ENCODE results near the gene WWC2.

Gene WWC2

DNA sequence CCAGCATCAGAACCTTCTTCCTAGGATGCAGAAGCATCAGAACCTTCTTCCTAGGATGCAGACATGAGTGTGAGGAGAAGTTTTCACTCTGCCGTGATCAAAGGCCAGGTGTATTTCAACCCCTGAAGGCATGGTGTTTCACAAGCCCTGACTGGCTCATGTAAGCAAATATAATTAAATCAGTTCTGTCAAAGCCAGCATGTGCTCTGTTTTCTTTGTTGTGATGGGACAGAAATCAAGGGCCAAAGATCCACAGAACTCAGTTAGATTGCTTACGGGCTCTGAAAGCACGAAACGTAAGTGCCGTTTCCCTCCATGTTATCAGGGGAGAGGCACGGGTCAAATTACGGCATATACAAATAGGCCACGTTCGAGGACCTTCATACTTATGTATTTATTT, 255.2 kb downstream of the WWC2 start:
- no peak for DNase-seq (ENCODE audit: low read depth in 2 of 2)

DNA sequence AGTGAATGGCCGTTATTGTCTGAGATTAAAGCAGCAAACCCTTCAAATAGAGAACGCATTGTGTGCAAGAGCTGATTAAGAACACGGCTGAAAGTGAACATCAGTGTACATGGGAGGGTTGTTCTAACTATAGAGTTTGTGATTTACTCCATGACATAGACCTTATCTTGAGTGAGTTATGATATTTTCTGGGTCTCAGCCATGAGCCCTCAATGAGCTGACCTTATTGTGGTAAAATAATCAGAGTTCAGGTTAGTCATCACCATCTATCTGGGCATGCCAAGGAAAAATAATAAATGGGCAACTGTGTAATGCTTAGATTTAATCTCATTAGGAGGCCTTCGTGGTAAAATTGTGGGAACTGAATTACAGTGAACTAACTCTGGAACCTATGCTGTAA, 256.3 kb downstream of the WWC2 start:
- DNase-seq (ENCODE audit: low read depth in 2 of 2): no peak

DNA sequence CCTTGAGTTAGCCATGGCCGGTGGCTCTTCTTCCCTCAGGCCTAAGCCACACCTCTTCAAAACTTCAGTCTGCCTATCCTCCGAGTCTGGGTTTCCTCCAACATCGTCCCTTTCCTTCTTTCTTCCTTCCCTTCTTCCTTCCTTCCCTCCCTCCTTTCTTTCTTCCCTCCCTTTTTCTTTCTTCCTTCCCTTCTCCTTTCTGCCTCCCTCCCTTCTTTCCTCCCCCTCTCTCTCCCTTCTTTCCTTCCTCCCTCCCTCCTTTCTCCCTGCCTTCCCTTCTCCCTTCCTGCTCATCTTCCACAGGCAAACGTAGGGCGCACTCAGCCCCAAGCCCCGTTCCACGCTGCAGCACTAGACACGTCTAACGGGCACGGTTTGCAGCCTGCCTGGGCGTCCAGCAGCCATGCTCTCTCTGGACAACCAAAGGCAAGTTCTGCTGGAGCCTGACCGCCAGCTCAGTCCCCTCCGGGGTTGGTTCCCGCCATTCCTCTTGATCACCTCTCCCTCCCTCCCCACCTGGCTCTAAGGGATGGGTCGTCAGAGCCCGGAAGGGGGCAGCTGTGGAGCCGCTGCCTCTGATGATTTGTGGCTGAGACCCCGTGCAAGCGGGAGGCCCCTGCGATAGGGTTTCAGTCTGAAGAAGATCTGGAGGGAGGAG, 257.2 kb downstream of the WWC2 start:
- DNase-seq (ENCODE audit: low read depth in 2 of 2): no peak

DNA sequence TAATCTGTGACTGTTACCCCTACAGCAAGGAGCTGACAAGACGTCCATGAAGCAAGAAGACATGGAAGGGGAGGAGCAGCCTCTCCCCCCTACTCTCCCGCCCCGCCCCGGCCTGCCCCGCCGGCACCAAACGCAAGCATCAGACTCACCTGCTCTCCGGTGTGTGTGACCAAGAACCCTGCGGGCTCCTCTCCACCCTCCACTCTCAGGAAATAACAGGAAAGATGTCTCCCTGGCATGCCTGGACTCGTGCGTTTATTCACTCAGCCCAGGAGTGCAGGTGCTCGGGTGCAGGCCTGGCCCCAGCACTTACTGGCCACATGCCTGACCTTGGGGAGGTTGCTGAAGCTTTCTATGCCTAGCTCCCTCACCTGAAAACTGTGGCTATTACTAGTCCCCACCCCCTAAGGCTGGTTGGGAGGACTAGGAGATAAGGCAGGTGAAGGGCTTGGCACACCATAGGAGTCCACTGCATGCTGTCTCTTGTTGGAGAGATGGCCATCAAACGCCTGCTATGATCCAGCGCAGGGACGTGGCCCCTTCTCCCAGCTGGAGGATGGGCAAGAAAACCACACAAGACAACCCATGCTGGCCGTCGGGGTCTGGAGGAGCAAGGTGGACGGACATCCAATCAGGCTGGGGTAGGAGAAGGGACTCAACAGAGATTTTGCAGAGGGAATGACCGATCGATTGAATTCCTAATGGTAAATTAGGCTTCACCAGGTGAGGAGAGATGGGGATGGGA, 258.0 kb downstream of the WWC2 start:
- DNase-seq (ENCODE audit: low read depth in 2 of 2): no peak

DNA sequence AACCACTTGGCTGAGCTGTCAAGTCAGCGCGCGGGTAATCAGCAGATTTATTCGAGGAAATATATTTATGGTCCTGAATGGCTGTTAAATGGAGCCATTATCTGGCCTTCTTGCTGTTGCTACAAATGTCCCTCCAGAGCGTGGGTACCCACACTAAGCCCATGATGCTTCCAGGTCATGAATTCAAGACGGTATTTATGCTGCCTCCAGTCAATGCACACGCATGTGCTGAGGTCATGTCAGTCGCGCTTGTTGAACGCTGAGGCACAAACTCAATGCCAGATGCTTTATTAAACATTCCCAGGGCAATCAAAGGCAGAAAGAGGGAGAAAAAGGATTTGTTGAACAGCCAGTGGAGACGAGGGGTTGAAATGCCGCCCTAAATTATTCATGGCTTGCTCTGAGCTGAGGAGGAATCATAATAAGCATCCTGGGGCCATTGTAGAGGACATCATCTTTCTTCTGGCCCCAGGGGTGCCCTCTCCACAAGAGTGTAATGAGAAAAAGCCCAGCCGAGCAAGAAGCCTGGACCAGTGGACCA, 259.2 kb downstream of the WWC2 start:
- DNase-seq (ENCODE audit: low read depth in 2 of 2): no peak

DNA sequence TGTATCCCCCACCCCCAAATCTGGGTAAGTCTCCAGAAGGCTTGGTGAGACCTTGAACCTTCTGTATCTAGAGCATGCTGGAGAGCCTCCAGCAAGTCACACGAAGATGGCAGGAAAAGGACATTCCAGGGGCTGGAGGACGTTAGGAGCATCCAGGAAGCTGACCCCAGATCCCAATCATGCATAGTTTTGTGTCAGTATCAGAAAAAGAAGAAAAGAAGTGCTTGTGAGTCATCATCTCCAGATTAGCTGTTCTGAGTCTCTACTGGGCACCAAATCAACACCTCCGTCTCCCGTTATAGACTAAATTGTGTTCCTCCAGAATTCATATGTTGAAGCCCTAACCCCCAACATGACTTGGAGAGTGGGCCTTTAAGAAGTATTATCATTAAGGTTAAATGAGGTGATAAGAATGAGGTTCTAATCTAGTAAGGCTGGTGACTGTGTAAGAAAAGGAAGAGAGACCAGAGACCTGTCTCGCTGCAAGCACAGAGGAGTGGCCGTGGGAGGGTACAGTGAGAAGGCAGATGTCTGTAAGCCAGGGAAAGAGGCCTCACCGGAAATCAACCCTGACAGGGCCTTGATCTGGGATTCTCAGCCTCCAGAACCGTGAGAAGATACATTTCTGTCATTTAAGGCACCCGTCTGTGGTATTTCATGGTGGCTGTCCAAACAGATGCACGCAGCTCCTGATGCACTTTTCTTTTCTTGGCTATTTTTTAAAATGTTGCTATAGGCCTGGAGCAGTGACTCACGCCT, 261.3 kb downstream of the WWC2 start:
- no peak for DNase-seq (ENCODE audit: low read depth in 2 of 2)

DNA sequence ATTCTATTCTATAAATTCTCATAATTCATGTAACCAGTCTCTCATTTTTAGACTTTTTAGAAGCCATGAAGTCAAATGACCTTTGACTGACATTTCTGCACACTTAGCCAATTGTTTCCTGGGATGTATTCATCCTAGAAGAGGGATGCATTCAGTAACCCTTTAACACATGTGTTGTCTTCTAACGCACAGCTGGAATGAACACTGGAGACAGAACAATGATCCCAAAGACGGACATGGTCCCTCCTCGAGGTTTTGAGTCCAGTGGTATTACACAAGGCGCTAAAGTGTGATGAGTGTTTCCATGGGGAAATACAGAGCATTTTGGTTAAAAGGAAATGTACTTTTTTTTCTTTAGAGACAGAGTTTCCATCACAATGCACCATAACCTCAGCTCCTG, 263.0 kb downstream of the WWC2 start:
- no peak for DNase-seq (ENCODE audit: low read depth in 2 of 2)

DNA sequence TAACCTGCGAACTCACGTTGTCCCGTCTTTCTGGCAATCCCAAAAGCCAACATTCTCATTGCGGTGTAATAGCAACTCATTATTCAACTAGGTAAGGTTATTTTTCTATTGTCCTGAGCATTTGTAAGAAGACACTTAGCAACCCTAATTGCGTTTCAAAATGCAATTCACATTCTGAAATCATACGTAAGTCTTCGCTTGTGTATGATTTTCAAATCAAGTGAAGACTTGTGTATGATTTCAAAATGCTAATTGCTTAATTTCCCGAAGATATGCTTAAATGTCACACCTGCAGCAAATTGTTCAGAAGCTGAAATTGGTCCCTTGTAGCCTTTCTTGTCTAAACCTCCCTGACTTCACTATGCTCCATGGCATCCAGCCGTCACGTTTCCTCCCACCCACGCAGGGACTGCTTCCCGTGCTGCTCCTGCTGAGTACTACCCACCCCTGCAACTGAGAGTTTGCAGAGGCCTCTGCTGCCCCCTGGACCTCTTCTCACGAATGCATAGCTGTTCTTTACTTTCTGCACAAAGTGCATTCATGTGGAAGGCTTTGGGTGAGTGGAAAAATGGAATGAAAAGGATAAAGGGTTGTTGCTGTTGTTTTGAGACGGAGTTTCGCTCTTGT, 264.0 kb downstream of the WWC2 start:
- DNase-seq (ENCODE audit: low read depth in 2 of 2): no peak

DNA sequence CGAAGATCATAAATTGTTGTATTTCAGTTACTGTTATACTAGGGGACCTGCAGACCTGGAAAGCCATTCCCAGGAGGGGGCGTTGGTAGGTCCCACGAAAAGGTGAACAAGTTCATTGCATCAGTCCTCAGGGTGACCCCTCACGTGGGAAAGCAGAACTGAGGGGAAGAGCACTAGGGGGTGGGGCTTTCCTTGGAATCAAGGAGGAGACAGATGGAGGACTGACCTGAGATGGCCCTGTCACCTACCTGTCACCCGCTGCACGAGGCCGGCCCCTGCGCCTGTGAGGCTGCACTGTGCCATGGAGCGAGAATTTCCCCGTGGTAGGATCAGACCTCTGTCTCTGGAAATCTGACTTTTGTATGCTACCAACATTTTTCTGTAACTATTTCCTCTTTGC, 265.0 kb downstream of the WWC2 start:
- no peak for DNase-seq (ENCODE audit: low read depth in 2 of 2)

DNA sequence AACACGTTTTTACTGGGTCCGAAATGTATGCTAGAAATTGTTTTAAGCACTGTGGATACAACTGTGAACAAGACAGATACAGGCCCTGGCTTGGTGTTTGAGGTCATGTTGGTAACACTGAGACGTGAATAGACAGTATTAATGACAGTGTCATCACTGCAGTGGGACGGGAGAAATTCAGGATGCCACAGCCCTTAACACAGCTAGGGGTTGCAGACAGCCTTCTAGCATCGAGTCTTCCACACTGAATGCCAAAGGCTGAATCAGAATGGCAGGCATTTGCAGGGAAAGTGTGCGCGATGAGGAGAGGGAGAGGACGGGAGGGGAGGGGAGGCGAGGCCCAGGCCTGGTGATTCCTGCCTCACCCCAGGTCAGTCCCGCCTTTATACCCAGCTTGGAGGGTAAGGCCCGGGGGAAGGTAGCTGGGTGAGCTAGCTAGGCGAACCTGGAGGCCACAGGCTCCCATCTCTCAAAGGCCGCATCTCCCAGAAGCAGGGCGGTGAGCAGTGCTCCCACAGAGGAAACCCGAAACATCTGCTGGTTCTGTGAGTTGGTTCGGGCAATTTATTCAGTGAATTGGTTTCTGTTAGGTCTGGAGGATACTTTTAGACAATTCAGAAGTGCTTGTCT, 267.3 kb downstream of the WWC2 start:
- DNase-seq (ENCODE audit: low read depth in 2 of 2): no peak

DNA sequence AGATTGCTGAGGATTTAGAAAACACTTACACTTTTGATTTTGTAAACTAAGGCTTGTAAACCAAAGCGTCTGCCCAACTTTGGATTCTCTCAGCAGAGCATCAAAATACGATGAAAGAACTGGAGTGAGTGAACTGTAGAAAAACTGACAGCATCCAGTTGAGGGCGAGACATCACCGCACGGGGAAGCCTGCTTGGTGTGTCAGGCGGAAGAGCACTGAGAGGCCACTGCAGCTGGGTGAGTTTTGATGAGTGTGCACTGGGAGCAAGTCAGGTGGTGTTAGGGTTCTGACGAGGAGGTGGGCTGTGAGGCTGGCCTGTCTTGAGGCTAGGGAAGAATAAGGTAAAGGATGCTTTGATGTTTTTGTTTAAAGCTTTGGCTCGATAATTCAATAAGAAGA, 270.0 kb downstream of the WWC2 start:
- DNase-seq (ENCODE audit: low read depth in 2 of 2): no peak

Data from stimulated activated CD8-positive, alpha-beta memory T cell treated with anti-CD3 and anti-CD28 coated beads, Interleukin-15, amount 100 ng/mL, for 48 hours (primary cell).